ENCODE data around the gene ZRANB1. TPM values are rescaled to one million over a fixed set of nuclear protein-coding genes. Genes with fewer than 3 reads are reported as not detected.

ZRANB1 gene
- total RNA-seq, 2 experiments from 2014 or later = 14.5 to 17.0 TPM

DNA sequence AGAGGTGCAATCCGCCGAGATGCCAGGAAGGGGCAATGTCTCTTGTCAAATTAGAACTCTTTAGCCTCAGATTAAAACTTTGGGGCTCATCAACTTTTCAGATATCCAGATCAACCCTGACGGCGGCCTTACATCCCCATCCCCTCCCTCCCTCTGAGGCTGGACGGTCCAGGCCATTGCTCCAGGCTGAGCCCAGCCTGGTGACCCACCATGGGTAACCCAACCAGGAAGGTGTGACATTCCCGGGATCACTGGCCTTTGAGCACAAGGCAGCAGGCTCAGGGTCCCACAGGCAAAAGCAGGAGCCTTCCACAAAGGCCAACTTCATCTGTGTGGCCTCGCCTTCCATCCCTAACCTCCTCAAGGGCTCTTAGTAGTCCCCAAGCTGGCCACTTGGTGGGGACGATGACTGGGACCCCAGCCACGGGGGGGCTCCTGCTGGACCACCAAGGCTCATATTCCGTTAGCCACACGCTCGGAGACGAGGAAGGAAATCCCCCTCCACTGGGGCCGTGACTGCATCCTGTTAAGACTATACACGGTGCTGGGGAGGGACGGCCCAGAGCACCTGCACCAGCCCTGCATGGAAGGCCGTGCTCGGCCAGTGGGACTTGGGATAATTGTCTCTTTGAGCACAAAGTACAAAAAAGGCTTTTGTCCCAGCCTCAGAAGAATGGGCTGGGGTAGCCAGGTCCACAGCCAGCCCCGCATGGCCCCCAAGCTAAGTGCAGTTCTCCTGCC is 62.8 kb downstream of the ZRANB1 start:
- no peak for TF ChIP-seq EZH2phosphoT487 (IDR thresholded peaks at IDR 0.05; ENCODE audit: borderline replicate concordance, low read depth, low read length)
- TF ChIP-seq, protein P1, sequence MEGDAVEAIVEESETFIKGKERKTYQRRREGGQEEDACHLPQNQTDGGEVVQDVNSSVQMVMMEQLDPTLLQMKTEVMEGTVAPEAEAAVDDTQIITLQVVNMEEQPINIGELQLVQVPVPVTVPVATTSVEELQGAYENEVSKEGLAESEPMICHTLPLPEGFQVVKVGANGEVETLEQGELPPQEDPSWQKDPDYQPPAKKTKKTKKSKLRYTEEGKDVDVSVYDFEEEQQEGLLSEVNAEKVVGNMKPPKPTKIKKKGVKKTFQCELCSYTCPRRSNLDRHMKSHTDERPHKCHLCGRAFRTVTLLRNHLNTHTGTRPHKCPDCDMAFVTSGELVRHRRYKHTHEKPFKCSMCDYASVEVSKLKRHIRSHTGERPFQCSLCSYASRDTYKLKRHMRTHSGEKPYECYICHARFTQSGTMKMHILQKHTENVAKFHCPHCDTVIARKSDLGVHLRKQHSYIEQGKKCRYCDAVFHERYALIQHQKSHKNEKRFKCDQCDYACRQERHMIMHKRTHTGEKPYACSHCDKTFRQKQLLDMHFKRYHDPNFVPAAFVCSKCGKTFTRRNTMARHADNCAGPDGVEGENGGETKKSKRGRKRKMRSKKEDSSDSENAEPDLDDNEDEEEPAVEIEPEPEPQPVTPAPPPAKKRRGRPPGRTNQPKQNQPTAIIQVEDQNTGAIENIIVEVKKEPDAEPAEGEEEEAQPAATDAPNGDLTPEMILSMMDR (conservative IDR thresholded peaks at IDR 0.05; ENCODE audit: low read length) = no peak
- no peak overlapping the region for H3K27ac ChIP-seq (ENCODE audit: low read depth, low read length, poor library complexity, severe bottlenecking)
- no peaks in the 10 kb centered on the region for H3K9me3 ChIP-seq (ENCODE audit: low read length)
- intact Hi-C loops (cut with micrococcal nuclease; ENCODE audit: unreplicated experiment) = no loop called here
- H3K4me1 ChIP-seq (ENCODE audit: insufficient read depth, low read length, poor library complexity, severe bottlenecking) = no peaks in the 10 kb centered on the region
- DNase-seq (ENCODE audit: low spot score) = no peak
- ChIA-PET CTCF (ENCODE audit: unreplicated experiment) (no interaction called here), POLR2A (no interaction called here)
- no peaks in the 10 kb centered on the region for H3K36me3 ChIP-seq (ENCODE audit: insufficient read depth, low read length)
- no peak overlapping the region for H3K4me2 ChIP-seq (ENCODE audit: low read length)
- H3K9me2 ChIP-seq (ENCODE audit: insufficient read depth, low read length) = no peaks in the 10 kb centered on the region
- BruUV-seq (replicated peaks) = no TSS peak
- H2AFZ ChIP-seq (ENCODE audit: low read length) = no peak overlapping the region
- H3K79me2 ChIP-seq (ENCODE audit: insufficient read depth, low read depth, low read length) = no peaks in the 10 kb centered on the region
- H3K4me3 ChIP-seq (ENCODE audit: low read depth, low read length, poor library complexity, severe bottlenecking) = no peak overlapping the region
- no peaks in the 10 kb centered on the region for H4K20me1 ChIP-seq (ENCODE audit: insufficient read depth, low read length)

DNA sequence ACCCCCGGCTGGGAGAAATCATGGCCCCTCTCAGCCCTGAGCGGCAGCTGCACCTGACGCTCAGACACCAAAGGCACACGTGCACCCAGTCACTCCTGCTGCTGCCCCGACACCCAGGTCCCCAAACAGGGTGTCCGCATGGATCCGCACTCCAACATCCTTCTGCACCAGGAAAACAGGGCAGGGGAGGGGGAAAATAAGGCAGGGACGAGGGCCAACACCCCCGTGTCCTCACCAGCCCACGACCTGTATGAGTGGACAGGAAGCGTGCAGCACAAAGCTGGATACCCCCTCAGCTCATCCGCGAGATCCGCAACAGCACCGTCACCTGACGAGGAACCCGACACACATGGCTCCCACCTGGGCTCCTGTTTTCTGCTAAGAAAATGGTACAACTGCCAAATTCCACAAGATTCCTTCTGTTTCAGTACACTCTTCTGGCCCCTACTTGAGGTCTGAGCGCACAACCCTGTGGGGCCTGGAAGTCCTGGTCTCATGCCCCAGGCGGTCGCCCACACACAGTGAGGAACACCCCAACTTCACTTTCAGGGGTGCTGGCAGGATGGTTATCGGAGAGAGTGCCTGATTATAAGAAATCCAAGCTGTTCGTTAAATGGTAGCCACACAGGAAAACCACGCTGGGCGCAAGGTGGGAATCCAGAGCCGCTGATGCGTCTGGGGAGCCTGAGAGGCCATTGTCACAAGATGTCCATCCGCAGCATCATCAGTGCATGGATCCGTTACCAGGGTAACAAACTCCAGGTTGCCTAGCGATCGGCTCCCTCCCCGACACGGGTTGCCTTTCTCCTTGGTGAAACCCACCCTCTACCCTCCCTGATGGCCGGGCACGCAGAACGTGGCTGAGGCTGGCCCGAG is 63.6 kb downstream of the ZRANB1 start:
- no peak for DNase-seq (ENCODE audit: low spot score)
- Histone ChIP-seq H3K79me2 (ENCODE audit: insufficient read depth, low read depth, low read length) (no peaks in the 10 kb centered on the region), H3K9me2 (ENCODE audit: insufficient read depth, low read length) (no peaks in the 10 kb centered on the region), H3K4me1 (ENCODE audit: insufficient read depth, low read length, poor library complexity, severe bottlenecking) (no peaks in the 10 kb centered on the region), H3K4me3 (ENCODE audit: low read depth, low read length, poor library complexity, severe bottlenecking) (no peak overlapping the region), H3K36me3 (ENCODE audit: insufficient read depth, low read length) (no peaks in the 10 kb centered on the region), H2AFZ (ENCODE audit: low read length) (no peak overlapping the region), H4K20me1 (ENCODE audit: insufficient read depth, low read length) (no peaks in the 10 kb centered on the region), H3K9me3 (ENCODE audit: low read length) (no peaks in the 10 kb centered on the region), H3K4me2 (ENCODE audit: low read length) (no peak overlapping the region), H3K27ac (ENCODE audit: low read depth, low read length, poor library complexity, severe bottlenecking) (no peak overlapping the region)
- intact Hi-C loops (cut with micrococcal nuclease; ENCODE audit: unreplicated experiment) = no loop called here
- ChIA-PET POLR2A (no interaction called here), CTCF (ENCODE audit: unreplicated experiment) (no interaction called here)
- TF ChIP-seq EZH2phosphoT487 (IDR thresholded peaks at IDR 0.05; ENCODE audit: borderline replicate concordance, low read depth, low read length) = no peak
- TF ChIP-seq, protein P1 (conservative IDR thresholded peaks at IDR 0.05; ENCODE audit: low read length) = no peak
- BruUV-seq (replicated peaks) = no TSS peak

Measured in OCI-LY7 (cell line).